Right renal cortex interstitium (tissue), 3 donors: ENCODE results near the gene CDH18. TPM values are rescaled to one million over a fixed set of nuclear protein-coding genes. Genes with fewer than 3 reads are reported as not detected.

Experiments used
- DNase-seq, 3 donors: peaks; one replicate each; pipeline ENCODE4 v3.0.0-alpha.2; 2013; ENCODE audit warnings: low read depth in 3 of 3, low spot score in 2 of 3
- polyA plus RNA-seq, 3 donors: library from polyadenylated mRNA; unstranded; fragments of 120-200 nt; gene quantifications; one replicate each; pipeline ENCODE4 v1.2.1, GENCODE V29; 2013; ENCODE audit not compliant: insufficient read length in 3 of 3

Gene CDH18
- polyA plus RNA-seq, 3 donors = 1.1 to 1.5 (median 1.2) TPM

- DNase-seq = no peak
Observed at GRCh38 chr5:19619571-19619970, 368.4 kb downstream of the CDH18 start.

- no peak for DNase-seq
Observed at GRCh38 chr5:19616701-19617215, 371.2 kb downstream of the CDH18 start.

- DNase-seq = no peak
Observed at GRCh38 chr5:19615661-19616060, 372.3 kb downstream of the CDH18 start.

- DNase-seq = no peak
Observed at GRCh38 chr5:19615071-19615470, 372.9 kb downstream of the CDH18 start.

- no peak for DNase-seq
Observed at GRCh38 chr5:19608444-19609002, 379.5 kb downstream of the CDH18 start.

GRCh38 chr5:19605846-19606407 lies 382.1 kb downstream of the CDH18 start:
- no peak for DNase-seq

- DNase-seq = no peak
Observed at GRCh38 chr5:19584131-19584530, 403.9 kb downstream of the CDH18 start.

- DNase-seq = no peak
Observed at GRCh38 chr5:19577882-19578281, 410.1 kb downstream of the CDH18 start.

- DNase-seq = no peak
Observed at GRCh38 chr5:19568004-19568403, 420.0 kb downstream of the CDH18 start.

GRCh38 chr5:19565466-19565865 lies 422.5 kb downstream of the CDH18 start:
- DNase-seq = no peak

- no peak for DNase-seq
Observed at GRCh38 chr5:19564036-19564435, 424.0 kb downstream of the CDH18 start.

- no peak for DNase-seq
Observed at GRCh38 chr5:19555876-19556275, 432.1 kb downstream of the CDH18 start.

- no peak for DNase-seq
Observed at GRCh38 chr5:19555436-19555835, 432.6 kb downstream of the CDH18 start.

- DNase-seq = no peak
Observed at GRCh38 chr5:19554524-19554923, 433.5 kb downstream of the CDH18 start.

GRCh38 chr5:19547640-19548039 lies 440.4 kb downstream of the CDH18 start:
- peak in 2 of 3 donors; percentile 1 for DNase-seq

- DNase-seq = no peak
Observed at GRCh38 chr5:19546521-19546920, 441.5 kb downstream of the CDH18 start.

GRCh38 chr5:19538607-19539006 lies 449.4 kb downstream of the CDH18 start:
- no peak for DNase-seq

GRCh38 chr5:19536387-19536786 lies 451.6 kb downstream of the CDH18 start:
- no peak for DNase-seq

GRCh38 chr5:19534751-19535150 lies 453.2 kb downstream of the CDH18 start:
- DNase-seq = no peak

- DNase-seq = no peak
Observed at GRCh38 chr5:19532936-19533335, 455.1 kb downstream of the CDH18 start.

- DNase-seq = no peak
Observed at GRCh38 chr5:19531374-19531952, 456.5 kb downstream of the CDH18 start.

- DNase-seq = no peak
Observed at GRCh38 chr5:19519448-19519847, 468.6 kb downstream of the CDH18 start.
